GM12891 (cell line): ENCODE results near the gene AFAP1.

ENCODE experiments used
- PAX5 ChIP-seq: IDR thresholded peaks from 2 replicates; pipeline ENCODE4 v1.6.1; 2011; ENCODE audit warnings: low read length, moderate library complexity, mild to moderate bottlenecking; ENCODE audit not compliant: insufficient read depth, severe bottlenecking
- POLR2A ChIP-seq: IDR thresholded peaks from 2 replicates; pipeline ENCODE4 v1.6.1; 2011; ENCODE audit warnings: low read depth, low read length, control low read depth
- POLR2AphosphoS5 ChIP-seq: IDR thresholded peaks from 2 replicates; pipeline ENCODE4 v1.6.1; 2011; ENCODE audit warnings: low read depth, low read length, control low read depth
- TAF1 ChIP-seq: IDR thresholded peaks from 2 replicates; pipeline ENCODE4 v1.6.1; 2011; ENCODE audit warnings: low read depth, low read length, control low read depth

DNA sequence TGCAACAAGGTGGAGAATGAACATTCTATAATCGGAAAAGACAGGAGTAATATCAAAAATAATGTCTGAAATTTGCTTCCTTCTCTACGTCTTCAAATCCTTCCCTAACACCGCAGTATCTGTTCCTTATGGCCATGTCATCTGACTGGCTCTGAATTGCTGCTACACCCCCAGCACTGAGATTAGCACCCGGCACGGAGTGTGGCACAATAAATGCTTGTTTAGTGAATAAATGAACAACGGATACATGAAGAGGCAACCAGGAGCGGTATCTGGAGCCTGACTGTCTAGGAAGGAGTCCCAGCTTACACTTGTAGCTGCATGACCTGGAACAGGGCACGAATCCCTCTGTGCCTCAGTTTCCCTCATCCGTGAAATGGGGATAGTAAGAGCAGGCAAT, 164.3 kb downstream of the AFAP1 start:
- TF ChIP-seq POLR2A (no peak), POLR2AphosphoS5 (no peak), PAX5 (no peak), TAF1 (no peak)
